Panc1 (cell line): Measurements from ENCODE around the gene PLXNA2. TPM values are rescaled to one million over a fixed set of nuclear protein-coding genes. Genes with fewer than 3 reads are reported as not detected.

Experiments used
- ATAC-seq: fragments of 200-7000 bp; cut with Tn5 transposase; 2 replicates; pipeline ENCODE4 v1.9.1; 2020; ENCODE audit warnings: mild to moderate bottlenecking, moderate library complexity
- BruUV-seq: library from RNA; stranded (reverse); fragments of 400-500 nt; replicated peaks from 2 replicates; lab custom pipeline; 2021; lab: Mats Ljungman, UMichigan
- CTCF ChIA-PET: fragments of 300-600 bp; sonication (Branson Sonifier 250); formaldehyde crosslinking; loops from one replicate; lab custom pipeline; 2022; ENCODE audit warnings: antibody characterized with exemption; lab: Charles Lee
- POLR2A ChIA-PET: fragments of 300-600 bp; sonication (Branson Sonifier 250); formaldehyde crosslinking; loops from one replicate; lab custom pipeline; 2022; ENCODE audit warnings: antibody characterized with exemption; lab: Charles Lee
- DNase-seq: peaks from one replicate; pipeline ENCODE4 v3.0.0-alpha.2; 2010; ENCODE audit warnings: low read depth, low spot score
- H3K27ac ChIP-seq: 2 replicates; pipeline ENCODE4 v1.5.1; 2011; ENCODE audit warnings: mild to moderate bottlenecking, low read length, inconsistent platforms
- H3K27me3 ChIP-seq: fragments of 200-500 bp; sonication (Bioruptor generic); 2 replicates; pipeline ENCODE4 v1.6.0; 2014; ENCODE audit warnings: low read length, inconsistent platforms; ENCODE audit not compliant: control insufficient read depth, insufficient read depth
- H3K36me3 ChIP-seq: fragments of 200-500 bp; sonication (Bioruptor generic); 2 replicates; pipeline ENCODE4 v1.5.1; 2014; ENCODE audit warnings: inconsistent platforms, mild to moderate bottlenecking, low read length, moderate library complexity; ENCODE audit not compliant: control insufficient read depth, insufficient read depth
- H3K4me1 ChIP-seq: 2 replicates; pipeline ENCODE4 v1.5.1; 2011; ENCODE audit warnings: inconsistent platforms, mild to moderate bottlenecking, low read length, moderate library complexity; ENCODE audit not compliant: control insufficient read depth, insufficient read depth
- H3K4me3 ChIP-seq, 2 experiments: 2 replicates each; pipeline ENCODE4 v1.5.1; 2011 to 2012; ENCODE audit warnings: low read depth in 2 of 2, low read length in 2 of 2, mild to moderate bottlenecking in 2 of 2, inconsistent platforms in 1 of 2, moderate library complexity in 1 of 2
- H3K9me3 ChIP-seq: fragments of 200-500 bp; sonication (Bioruptor generic); 2 replicates; pipeline ENCODE4 v1.5.1; 2014; ENCODE audit warnings: low read depth, mild to moderate bottlenecking, inconsistent platforms, low read length, moderate library complexity; ENCODE audit not compliant: control insufficient read depth, insufficient read depth
- POLR2AphosphoS5 ChIP-seq: IDR thresholded peaks from 2 replicates; pipeline ENCODE4 v1.6.1; 2012; ENCODE audit warnings: mild to moderate bottlenecking, low read depth, low read length, moderate library complexity
- SIN3A ChIP-seq: IDR thresholded peaks from 2 replicates; pipeline ENCODE4 v1.6.1; 2012; ENCODE audit warnings: low read depth, mild to moderate bottlenecking, low read length, moderate library complexity, borderline replicate concordance; ENCODE audit not compliant: insufficient read depth
- TCF7L2 ChIP-seq: IDR thresholded peaks from 2 replicates; pipeline ENCODE4 v1.6.1; 2011; ENCODE audit warnings: mild to moderate bottlenecking, low read depth, low read length, inconsistent platforms
- in situ Hi-C: cut with HindIII; loops from 2 replicates; pipeline ENCODE4 v1.10.0; 2016; ENCODE audit warnings: low sequenced_read_pairs, low pct_unique_long_range_greater_than_20kb
- intact Hi-C: fragments of 100-400 bp; cut with micrococcal nuclease; formaldehyde crosslinking; loops from one replicate; pipeline ENCODE4 v1.10.0; 2022; ENCODE audit not compliant: unreplicated experiment
- total RNA-seq: library from RNA; stranded (reverse); gene quantifications from one replicate; pipeline ENCODE4 v1.2.1, GENCODE V29; 2021; ENCODE audit not compliant: unreplicated experiment
- TF ChIP-seq, protein P1 (sequence below): fragments of 450-650 bp; IDR thresholded peaks from 2 replicates; pipeline ENCODE4 v1.5.1; 2017; ENCODE audit warnings: mild to moderate bottlenecking
- TF ChIP-seq, protein P2 (sequence below), 2 experiments: IDR thresholded peaks; 2 replicates each; pipeline ENCODE4 v1.6.1; 2011 to 2012; ENCODE audit warnings: low read depth in 2 of 2, control low read depth in 1 of 2, low read length in 1 of 2, mild to moderate bottlenecking in 1 of 2, moderate library complexity in 1 of 2; ENCODE audit not compliant: insufficient read depth in 1 of 2

Gene PLXNA2
- total RNA-seq, 1 experiment from 2014 or later, result 0.98 TPM

DNA sequence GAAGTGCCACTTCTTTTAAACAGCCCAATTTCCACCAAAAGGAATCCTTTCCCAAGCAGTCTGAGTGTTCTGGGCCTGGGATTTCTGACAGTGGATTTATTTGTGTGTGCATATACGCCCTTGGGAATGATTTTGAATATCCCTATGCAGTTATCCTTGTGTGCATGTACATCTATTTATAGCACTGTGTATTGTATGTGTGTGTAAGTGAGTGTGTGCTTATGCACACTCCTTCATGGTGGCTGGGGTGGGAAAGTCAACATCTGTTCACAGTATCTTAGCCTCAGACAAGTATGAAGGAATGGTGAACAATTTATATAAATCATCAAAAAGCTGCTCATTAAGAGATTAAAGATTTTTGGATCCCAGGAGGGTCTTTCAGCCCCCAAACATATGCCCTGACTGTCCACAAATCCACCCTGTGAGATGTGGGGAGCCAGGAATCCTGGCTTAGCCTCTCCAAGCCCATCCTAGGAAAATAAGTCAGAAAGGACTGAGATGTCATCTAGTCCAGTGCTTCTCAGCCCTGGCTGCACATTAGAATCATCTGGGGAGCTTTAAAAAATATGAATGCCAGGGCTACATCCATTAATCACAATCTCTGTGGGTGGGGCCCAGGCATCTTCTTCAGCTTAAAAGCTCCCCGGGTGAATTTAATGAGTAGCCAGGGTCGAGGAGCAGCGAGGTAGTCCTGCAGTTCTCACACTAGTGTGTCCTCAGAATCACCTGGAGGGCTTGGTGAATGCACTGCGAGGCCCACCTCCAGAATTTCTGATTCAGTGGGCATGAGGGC is 101.4 kb downstream of the PLXNA2 start:
- Histone ChIP-seq H3K36me3 (no peaks in the 10 kb centered on the region), H3K27ac (no peak overlapping the region), H3K27me3 (no peaks in the 10 kb centered on the region), H3K4me1 (no peaks in the 10 kb centered on the region), H3K9me3 (no peaks in the 10 kb centered on the region), H3K4me3 (no peak overlapping the region)
- TF ChIP-seq TCF7L2 (no peak), POLR2AphosphoS5 (no peak), SIN3A (no peak)
- TF ChIP-seq, protein P1, sequence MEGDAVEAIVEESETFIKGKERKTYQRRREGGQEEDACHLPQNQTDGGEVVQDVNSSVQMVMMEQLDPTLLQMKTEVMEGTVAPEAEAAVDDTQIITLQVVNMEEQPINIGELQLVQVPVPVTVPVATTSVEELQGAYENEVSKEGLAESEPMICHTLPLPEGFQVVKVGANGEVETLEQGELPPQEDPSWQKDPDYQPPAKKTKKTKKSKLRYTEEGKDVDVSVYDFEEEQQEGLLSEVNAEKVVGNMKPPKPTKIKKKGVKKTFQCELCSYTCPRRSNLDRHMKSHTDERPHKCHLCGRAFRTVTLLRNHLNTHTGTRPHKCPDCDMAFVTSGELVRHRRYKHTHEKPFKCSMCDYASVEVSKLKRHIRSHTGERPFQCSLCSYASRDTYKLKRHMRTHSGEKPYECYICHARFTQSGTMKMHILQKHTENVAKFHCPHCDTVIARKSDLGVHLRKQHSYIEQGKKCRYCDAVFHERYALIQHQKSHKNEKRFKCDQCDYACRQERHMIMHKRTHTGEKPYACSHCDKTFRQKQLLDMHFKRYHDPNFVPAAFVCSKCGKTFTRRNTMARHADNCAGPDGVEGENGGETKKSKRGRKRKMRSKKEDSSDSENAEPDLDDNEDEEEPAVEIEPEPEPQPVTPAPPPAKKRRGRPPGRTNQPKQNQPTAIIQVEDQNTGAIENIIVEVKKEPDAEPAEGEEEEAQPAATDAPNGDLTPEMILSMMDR, result no peak
- TF ChIP-seq, protein P2, sequence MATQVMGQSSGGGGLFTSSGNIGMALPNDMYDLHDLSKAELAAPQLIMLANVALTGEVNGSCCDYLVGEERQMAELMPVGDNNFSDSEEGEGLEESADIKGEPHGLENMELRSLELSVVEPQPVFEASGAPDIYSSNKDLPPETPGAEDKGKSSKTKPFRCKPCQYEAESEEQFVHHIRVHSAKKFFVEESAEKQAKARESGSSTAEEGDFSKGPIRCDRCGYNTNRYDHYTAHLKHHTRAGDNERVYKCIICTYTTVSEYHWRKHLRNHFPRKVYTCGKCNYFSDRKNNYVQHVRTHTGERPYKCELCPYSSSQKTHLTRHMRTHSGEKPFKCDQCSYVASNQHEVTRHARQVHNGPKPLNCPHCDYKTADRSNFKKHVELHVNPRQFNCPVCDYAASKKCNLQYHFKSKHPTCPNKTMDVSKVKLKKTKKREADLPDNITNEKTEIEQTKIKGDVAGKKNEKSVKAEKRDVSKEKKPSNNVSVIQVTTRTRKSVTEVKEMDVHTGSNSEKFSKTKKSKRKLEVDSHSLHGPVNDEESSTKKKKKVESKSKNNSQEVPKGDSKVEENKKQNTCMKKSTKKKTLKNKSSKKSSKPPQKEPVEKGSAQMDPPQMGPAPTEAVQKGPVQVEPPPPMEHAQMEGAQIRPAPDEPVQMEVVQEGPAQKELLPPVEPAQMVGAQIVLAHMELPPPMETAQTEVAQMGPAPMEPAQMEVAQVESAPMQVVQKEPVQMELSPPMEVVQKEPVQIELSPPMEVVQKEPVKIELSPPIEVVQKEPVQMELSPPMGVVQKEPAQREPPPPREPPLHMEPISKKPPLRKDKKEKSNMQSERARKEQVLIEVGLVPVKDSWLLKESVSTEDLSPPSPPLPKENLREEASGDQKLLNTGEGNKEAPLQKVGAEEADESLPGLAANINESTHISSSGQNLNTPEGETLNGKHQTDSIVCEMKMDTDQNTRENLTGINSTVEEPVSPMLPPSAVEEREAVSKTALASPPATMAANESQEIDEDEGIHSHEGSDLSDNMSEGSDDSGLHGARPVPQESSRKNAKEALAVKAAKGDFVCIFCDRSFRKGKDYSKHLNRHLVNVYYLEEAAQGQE (IDR thresholded peaks at IDR 0.05; ENCODE audit: insufficient read depth in 1 of 2, low read depth in 2 of 2, low read length in 1 of 2), result no peak
- intact Hi-C loops, result no loop called here
- POLR2A ChIA-PET, result no interaction called here
- CTCF ChIA-PET, result no interaction called here
- ATAC-seq, result no peak
- in situ Hi-C loops, result no loop called here
- DNase-seq, result no peak
- BruUV-seq, result no TSS peak

DNA sequence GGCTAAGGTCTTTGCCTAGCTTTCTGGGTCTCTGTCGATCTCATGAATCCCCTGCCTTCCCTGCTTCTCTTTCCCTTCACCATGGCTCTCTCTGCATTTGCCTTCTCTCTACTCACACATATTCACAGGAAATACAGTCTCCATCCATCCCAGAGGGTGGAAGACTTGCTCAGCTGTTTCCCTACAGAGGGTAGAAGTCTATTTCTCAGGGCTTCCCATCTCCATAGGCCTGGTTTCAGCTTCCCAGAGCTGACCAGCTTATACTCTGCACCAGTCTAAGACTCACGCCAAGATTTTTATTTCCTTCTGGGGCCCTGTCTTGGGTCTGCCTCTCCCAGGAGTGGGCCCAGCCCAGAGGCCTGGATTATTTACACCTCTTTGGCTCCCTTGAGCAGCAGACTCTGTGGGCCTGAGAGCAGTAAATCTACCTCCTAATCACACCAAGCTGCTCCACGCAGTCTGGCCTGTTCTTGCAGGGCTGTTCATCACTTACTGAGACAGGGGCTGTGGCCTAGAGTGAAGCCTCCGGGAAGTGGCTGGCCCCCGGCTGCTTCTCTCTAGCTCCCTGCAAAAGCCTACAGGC is 102.5 kb downstream of the PLXNA2 start:
- Histone ChIP-seq H3K4me3 (no peak overlapping the region), H3K36me3 (no peaks in the 10 kb centered on the region), H3K9me3 (no peaks in the 10 kb centered on the region), H3K27me3 (no peaks in the 10 kb centered on the region), H3K27ac (no peak overlapping the region), H3K4me1 (no peaks in the 10 kb centered on the region)
- TF ChIP-seq, protein P2 (IDR thresholded peaks at IDR 0.05; ENCODE audit: insufficient read depth in 1 of 2, low read depth in 2 of 2, low read length in 1 of 2), result no peak
- TF ChIP-seq, protein P1, result no peak
- no peak for TF ChIP-seq TCF7L2
- no peak for TF ChIP-seq POLR2AphosphoS5
- in situ Hi-C loops, result no loop called here
- DNase-seq (no peak), ATAC-seq (no peak)
- ChIA-PET CTCF (interaction anchor here (1.1 kb wide), 1 partner anchor 9 kb away, joined by 3 read pairs; no protein-coding TSS in a partner anchor), POLR2A (no interaction called here)
- intact Hi-C loops, result no loop called here
- no TSS peak for BruUV-seq
